ENCODE measurements around the gene IL22.

DNA sequence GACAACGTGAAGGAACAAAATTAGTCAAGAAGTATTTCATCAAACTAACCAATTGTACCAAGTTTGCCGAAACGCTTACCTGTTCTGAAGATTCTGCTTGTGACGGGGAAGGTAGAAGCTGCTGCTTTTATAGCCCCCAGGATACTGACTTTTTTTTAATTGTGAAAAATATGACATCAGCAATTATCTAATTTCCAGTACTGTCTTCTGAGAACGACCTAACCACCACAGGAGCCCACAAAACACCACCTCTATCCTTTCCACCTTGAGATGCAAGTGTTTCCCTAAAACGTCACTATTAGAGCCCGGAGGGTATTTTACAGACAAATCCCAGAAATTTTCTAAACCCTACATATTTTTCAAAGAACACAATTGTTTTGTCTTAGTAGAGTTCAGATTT lies at the start of gene IL22:
- TF ChIP-seq ZNF384 (IDR thresholded peaks at IDR 0.05) (no peak), FOXA1 (IDR thresholded peaks at IDR 0.05) (no peak), ARNT (IDR thresholded peaks at IDR 0.05) (no peak), HDGF (IDR thresholded peaks at IDR 0.05; ENCODE audit: borderline replicate concordance) (no peak), SP1 (IDR thresholded peaks at IDR 0.05) (no peak), BHLHE40 (IDR thresholded peaks at IDR 0.05; ENCODE audit: borderline replicate concordance) (no peak), FOXM1 (IDR thresholded peaks at IDR 0.05; ENCODE audit: borderline replicate concordance) (no peak), FOXK2 (IDR thresholded peaks at IDR 0.05) (no peak)

All from HEK293T (cell line).